KMS-11 (cell line): ENCODE data around the gene SLC26A1.

Experiments used
- H2AFZ ChIP-seq: fragments of 200-600 bp; sonication (generic); 2 replicates; pipeline ENCODE4 v1.6.1; 2016; ENCODE audit warnings: antibody characterized with exemption, mixed run types, low read depth
- H3K27ac ChIP-seq: fragments of 200-600 bp; sonication (generic); 2 replicates; pipeline ENCODE4 v1.6.1; 2016; ENCODE audit warnings: mild to moderate bottlenecking, mixed run types
- H3K27me3 ChIP-seq: fragments of 200-600 bp; sonication (generic); 2 replicates; pipeline ENCODE4 v1.6.1; 2017; ENCODE audit warnings: mild to moderate bottlenecking, low read depth, mixed run types, moderate library complexity; ENCODE audit not compliant: insufficient read depth
- H3K36me3 ChIP-seq: fragments of 200-600 bp; sonication (generic); 2 replicates; pipeline ENCODE4 v1.6.1; 2017; ENCODE audit warnings: mild to moderate bottlenecking, mixed run types; ENCODE audit not compliant: insufficient read depth
- H3K4me1 ChIP-seq: fragments of 200-600 bp; sonication (generic); 2 replicates; pipeline ENCODE4 v1.6.1; 2016; ENCODE audit warnings: mild to moderate bottlenecking, low read depth, mixed run types; ENCODE audit not compliant: poor library complexity, severe bottlenecking
- H3K4me2 ChIP-seq: fragments of 200-600 bp; sonication (generic); 2 replicates; pipeline ENCODE4 v1.7.0; 2016; ENCODE audit warnings: mild to moderate bottlenecking, mixed run types
- H3K4me3 ChIP-seq: fragments of 200-600 bp; sonication (generic); IDR thresholded peaks from 2 replicates; pipeline ENCODE4 v1.6.1; 2017; ENCODE audit warnings: low read depth, low read length, mixed read lengths; ENCODE audit not compliant: insufficient read depth
- H3K79me2 ChIP-seq: fragments of 200-600 bp; sonication (generic); 2 replicates; pipeline ENCODE4 v1.6.1; 2016; ENCODE audit warnings: low read depth, mixed run types; ENCODE audit not compliant: insufficient read depth
- H3K9ac ChIP-seq: fragments of 200-600 bp; sonication (generic); 2 replicates; pipeline ENCODE4 v1.6.1; 2016; ENCODE audit warnings: mild to moderate bottlenecking, mixed run types
- H4K20me1 ChIP-seq: fragments of 200-600 bp; sonication (generic); 2 replicates; pipeline ENCODE4 v1.6.1; 2016; ENCODE audit warnings: mild to moderate bottlenecking, mixed run types; ENCODE audit not compliant: insufficient read depth
- CTCF ChIP-seq: fragments of 200-600 bp; sonication (generic); conservative IDR thresholded peaks from 2 replicates; pipeline ENCODE4 v1.6.1; 2017; ENCODE audit warnings: low read depth, mild to moderate bottlenecking, antibody characterized with exemption, low read length, moderate library complexity, mixed read lengths

SLC26A1 gene

DNA sequence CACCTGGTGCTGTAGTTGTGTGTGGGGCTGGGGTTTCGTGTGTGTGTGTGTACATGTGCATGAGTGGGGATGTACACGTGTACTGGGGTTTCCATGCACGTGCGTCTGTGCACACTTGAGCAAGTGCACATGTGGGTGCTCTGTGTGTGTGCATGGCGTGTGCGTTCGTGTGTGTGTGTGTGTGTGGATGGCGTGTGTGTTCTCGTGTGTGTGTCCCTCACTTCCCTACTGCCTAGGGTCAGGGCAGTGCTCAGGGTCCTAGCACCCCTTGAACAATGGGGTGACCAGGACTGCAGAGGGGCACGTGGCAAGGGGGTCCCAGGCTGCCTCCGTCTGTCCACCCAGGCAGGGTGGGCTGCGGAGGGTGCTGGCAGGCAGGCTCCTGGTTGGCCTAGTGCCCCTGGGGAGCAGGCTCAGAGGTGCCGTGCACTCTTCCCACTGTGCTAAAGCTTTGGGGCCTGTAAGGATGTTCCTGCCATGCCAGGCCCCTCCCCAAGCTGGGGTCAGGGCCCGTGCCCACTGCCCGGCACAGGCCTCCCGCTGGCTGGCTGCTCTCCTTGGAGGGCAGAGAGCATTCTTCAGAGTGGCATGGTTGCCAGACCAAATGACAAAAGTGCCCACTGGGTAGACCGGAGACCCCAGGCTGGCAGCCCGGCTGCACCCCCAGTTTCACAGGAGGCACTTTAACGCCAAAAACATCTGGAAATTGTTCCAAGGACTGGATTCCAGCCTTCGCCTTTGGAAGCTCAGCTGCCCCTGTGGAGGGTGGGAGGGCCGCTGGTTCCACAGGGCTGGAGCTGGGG lies 47.3 kb upstream of the SLC26A1 start:
- Histone ChIP-seq H3K9ac (no peak overlapping the region), H3K27me3 (peaks cover 13% of the 10 kb centered on the region; the same call in 1 of the 2 replicates), H3K4me1 (no peaks in the 10 kb centered on the region), H3K4me3 (no peak overlapping the region), H3K27ac (no peak overlapping the region), H2AFZ (no peak overlapping the region), H3K79me2 (no peaks in the 10 kb centered on the region), H3K36me3 (no peaks in the 10 kb centered on the region), H4K20me1 (no peaks in the 10 kb centered on the region), H3K4me2 (no peak overlapping the region)
- no peak for TF ChIP-seq CTCF

- H3K4me1 ChIP-seq, result no peaks in the 10 kb centered on the region
- H3K79me2 ChIP-seq, result no peaks in the 10 kb centered on the region
- no peak for TF ChIP-seq CTCF
- no peak overlapping the region for H3K4me2 ChIP-seq
- peaks cover 13% of the 10 kb centered on the region; the same call in 1 of the 2 replicates for H3K27me3 ChIP-seq
- no peak overlapping the region for H3K27ac ChIP-seq
- no peaks in the 10 kb centered on the region for H4K20me1 ChIP-seq
- H2AFZ ChIP-seq, result no peak overlapping the region
- H3K9ac ChIP-seq, result no peak overlapping the region
- no peaks in the 10 kb centered on the region for H3K36me3 ChIP-seq
- H3K4me3 ChIP-seq, result no peak overlapping the region
Observed at GRCh38 chr4:1039493-1040343, 46.5 kb upstream of the SLC26A1 start.

- Histone ChIP-seq H3K4me3 (no peak overlapping the region), H3K27me3 (peaks cover 10% of the 10 kb centered on the region; the same call in 1 of the 2 replicates), H3K4me2 (no peak overlapping the region), H3K9ac (no peak overlapping the region), H4K20me1 (no peaks in the 10 kb centered on the region), H3K27ac (no peak overlapping the region), H2AFZ (no peak overlapping the region), H3K36me3 (no peaks in the 10 kb centered on the region), H3K4me1 (no peaks in the 10 kb centered on the region), H3K79me2 (no peaks in the 10 kb centered on the region)
- TF ChIP-seq CTCF, result no peak
Observed at GRCh38 chr4:1038948-1039492, 45.8 kb upstream of the SLC26A1 start.

- no peaks in the 10 kb centered on the region for H3K36me3 ChIP-seq
- no peaks in the 10 kb centered on the region for H3K4me1 ChIP-seq
- no peak overlapping the region for H3K4me2 ChIP-seq
- H3K9ac ChIP-seq, result no peak overlapping the region
- H3K27ac ChIP-seq, result no peak overlapping the region
- no peak overlapping the region for H2AFZ ChIP-seq
- no peaks in the 10 kb centered on the region for H4K20me1 ChIP-seq
- no peak overlapping the region for H3K4me3 ChIP-seq
- H3K27me3 ChIP-seq, result peaks cover 10% of the 10 kb centered on the region; the same call in 1 of the 2 replicates
- TF ChIP-seq CTCF, result no peak
- no peaks in the 10 kb centered on the region for H3K79me2 ChIP-seq
Observed at GRCh38 chr4:1036976-1037810, 44.0 kb upstream of the SLC26A1 start.
